Skeletal muscle satellite cell (primary cell): Measurements from ENCODE around the gene WDR64.

Experiments
- H3K27me3 ChIP-seq: 2 replicates; pipeline ENCODE4 v1.7.0; 2013; ENCODE audit warnings: low read length; ENCODE audit not compliant: control insufficient read depth, insufficient read depth
- H3K36me3 ChIP-seq: 2 replicates; pipeline ENCODE4 v1.7.0; 2013; ENCODE audit warnings: mild to moderate bottlenecking, control low read depth, low read length; ENCODE audit not compliant: insufficient read depth
- H3K4me1 ChIP-seq: 2 replicates; pipeline ENCODE4 v1.7.0; 2013; ENCODE audit warnings: low read length; ENCODE audit not compliant: control insufficient read depth, insufficient read depth
- H3K4me2 ChIP-seq: 2 replicates; pipeline ENCODE4 v1.7.0; 2013; ENCODE audit warnings: mild to moderate bottlenecking, low read length
- H3K4me3 ChIP-seq: 2 replicates; pipeline ENCODE4 v1.7.0; 2013; ENCODE audit warnings: low read length
- H3K9ac ChIP-seq: 2 replicates; pipeline ENCODE4 v1.7.0; 2013; ENCODE audit warnings: mild to moderate bottlenecking, low read depth, low read length, moderate library complexity
- H3K9me3 ChIP-seq: replicated peaks from 2 replicates; pipeline ENCODE4 v1.7.0; 2013; ENCODE audit warnings: mild to moderate bottlenecking, control low read depth, low read length

The WDR64 gene

DNA sequence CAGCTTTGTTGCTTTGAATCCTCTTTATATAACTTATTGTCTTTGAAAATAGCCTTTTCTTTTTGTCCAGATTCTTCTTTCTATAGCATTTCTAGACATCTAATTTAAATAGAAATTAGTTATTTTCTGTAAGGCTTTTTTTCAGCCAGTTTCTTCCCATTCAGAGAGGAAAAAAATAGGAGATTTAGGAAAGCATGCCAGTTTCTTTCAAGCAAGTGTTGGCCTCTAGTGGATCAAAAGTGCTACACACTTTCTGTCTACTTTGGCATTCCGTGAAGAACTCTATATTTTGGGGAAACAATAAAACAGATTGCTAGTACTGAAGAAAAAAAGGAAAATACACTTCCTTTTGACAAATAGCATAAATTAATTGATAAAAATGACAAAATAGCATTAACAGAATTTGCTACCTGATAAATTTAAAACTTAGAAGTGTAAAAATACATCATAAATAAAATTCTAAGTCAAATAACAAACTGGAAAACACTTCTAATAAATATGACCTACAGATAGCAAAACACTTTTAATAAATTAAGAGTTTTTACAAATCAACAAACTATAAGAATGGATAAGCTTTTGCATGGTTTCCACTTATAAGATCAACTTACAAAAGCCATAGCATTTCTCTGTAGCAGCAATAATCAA, 182.8 kb downstream of the WDR64 start:
- H3K4me1 ChIP-seq: peaks cover 21% of the 10 kb centered on the region
- H3K36me3 ChIP-seq: no peaks in the 10 kb centered on the region
- no peaks in the 10 kb centered on the region for H3K9me3 ChIP-seq
- no peak overlapping the region for H3K4me2 ChIP-seq
- no peaks in the 10 kb centered on the region for H3K27me3 ChIP-seq
- H3K4me3 ChIP-seq: no peak overlapping the region
- H3K9ac ChIP-seq: no peak overlapping the region

GRCh38 chr1:241836941-241837340, 184.9 kb downstream of the WDR64 start:
- no peaks in the 10 kb centered on the region for H3K9me3 ChIP-seq
- peaks cover 24% of the 10 kb centered on the region for H3K4me1 ChIP-seq
- no peak overlapping the region for H3K4me3 ChIP-seq
- no peak overlapping the region for H3K9ac ChIP-seq
- no peak overlapping the region for H3K4me2 ChIP-seq
- no peaks in the 10 kb centered on the region for H3K27me3 ChIP-seq
- no peaks in the 10 kb centered on the region for H3K36me3 ChIP-seq

DNA sequence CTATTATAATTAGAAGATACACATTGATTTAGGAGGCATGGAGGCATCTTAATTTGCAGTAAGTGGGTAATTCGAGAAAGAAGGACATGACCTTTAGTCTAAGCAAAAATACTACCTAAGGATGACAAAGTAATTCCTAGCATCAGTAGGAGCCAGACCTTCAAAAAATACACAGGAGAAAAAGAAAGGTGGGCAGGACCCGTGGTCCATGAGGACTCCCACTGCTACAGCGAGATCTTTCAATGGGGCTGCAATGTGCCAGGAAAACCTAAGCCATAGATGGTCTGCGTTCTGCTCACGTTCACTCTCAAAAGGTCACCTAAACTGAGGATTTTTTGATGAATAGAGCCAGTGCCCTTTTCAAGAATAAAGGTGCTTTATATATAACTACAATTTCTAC, 185.3 kb downstream of the WDR64 start:
- Histone ChIP-seq H3K9ac (no peak overlapping the region), H3K4me2 (no peak overlapping the region), H3K4me1 (peaks cover 29% of the 10 kb centered on the region), H3K36me3 (no peaks in the 10 kb centered on the region), H3K9me3 (no peaks in the 10 kb centered on the region), H3K4me3 (no peak overlapping the region), H3K27me3 (no peaks in the 10 kb centered on the region)

- H3K4me1 ChIP-seq: peaks cover 34% of the 10 kb centered on the region
- no peaks in the 10 kb centered on the region for H3K9me3 ChIP-seq
- H3K27me3 ChIP-seq: no peaks in the 10 kb centered on the region
- no peaks in the 10 kb centered on the region for H3K36me3 ChIP-seq
- H3K4me3 ChIP-seq: peak overlapping the region; percentile 56
- peak overlapping the region; percentile 64 for H3K4me2 ChIP-seq
- H3K9ac ChIP-seq: peak overlapping the region; percentile 57
Measured at GRCh38 chr1:241837901-241838300, 185.8 kb downstream of the WDR64 start.

- Histone ChIP-seq H3K4me1 (peaks cover 40% of the 10 kb centered on the region), H3K4me3 (no peak overlapping the region)
Measured at GRCh38 chr1:241838897-241839296, 186.8 kb downstream of the WDR64 start.

DNA sequence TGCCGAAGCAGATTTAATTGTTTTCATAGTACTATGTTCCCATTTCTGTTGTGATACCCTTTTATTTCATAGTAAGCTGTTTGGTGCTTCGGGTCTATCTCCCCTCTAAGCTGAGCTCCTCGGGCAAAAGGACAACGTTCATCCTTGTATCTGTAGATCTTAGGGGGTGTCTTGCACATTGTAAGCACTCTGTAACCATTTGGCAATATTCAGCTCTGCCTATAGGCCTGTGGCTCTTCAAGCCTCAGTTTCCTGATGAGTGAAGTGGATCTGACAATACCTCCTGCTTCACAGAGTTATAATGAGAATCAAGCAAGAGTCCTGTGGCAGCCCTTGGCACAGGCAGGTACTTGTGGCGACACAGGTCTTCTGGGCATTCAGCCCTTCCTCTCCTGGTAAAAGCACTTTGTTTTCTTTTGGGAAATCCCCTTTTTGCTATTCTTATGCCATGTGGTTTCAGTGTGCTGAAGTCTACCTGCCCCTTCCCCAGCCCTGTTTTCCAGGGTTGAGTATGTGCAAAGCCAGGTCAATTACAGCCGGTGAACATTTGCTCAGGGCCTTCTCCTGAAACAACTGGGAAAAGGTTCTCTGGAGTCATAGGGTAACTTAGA, 187.4 kb downstream of the WDR64 start:
- Histone ChIP-seq H3K9me3 (no peaks in the 10 kb centered on the region), H3K4me3 (no peak overlapping the region), H3K9ac (no peak overlapping the region), H3K36me3 (no peaks in the 10 kb centered on the region), H3K4me1 (peaks cover 40% of the 10 kb centered on the region), H3K27me3 (no peaks in the 10 kb centered on the region), H3K4me2 (no peak overlapping the region)

More at GRCh38 chr1:241838897-241839296, 186.8 kb downstream of the WDR64 start:
- H3K27me3 ChIP-seq: no peaks in the 10 kb centered on the region
- H3K36me3 ChIP-seq: no peaks in the 10 kb centered on the region
- H3K9me3 ChIP-seq: no peaks in the 10 kb centered on the region
- H3K4me2 ChIP-seq: peak overlapping the region; percentile 64
- H3K9ac ChIP-seq: no peak overlapping the region

- Histone ChIP-seq H3K4me2 (no peak overlapping the region), H3K4me1 (peaks cover 40% of the 10 kb centered on the region), H3K27me3 (no peaks in the 10 kb centered on the region), H3K4me3 (no peak overlapping the region), H3K36me3 (no peaks in the 10 kb centered on the region), H3K9me3 (no peaks in the 10 kb centered on the region), H3K9ac (no peak overlapping the region)
Measured at GRCh38 chr1:241840164-241840563, 188.1 kb downstream of the WDR64 start.

GRCh38 chr1:241841691-241842090, 189.6 kb downstream of the WDR64 start:
- Histone ChIP-seq H3K36me3 (no peaks in the 10 kb centered on the region), H3K27me3 (no peaks in the 10 kb centered on the region), H3K4me3 (no peak overlapping the region), H3K9me3 (no peaks in the 10 kb centered on the region), H3K9ac (no peak overlapping the region), H3K4me2 (no peak overlapping the region), H3K4me1 (peaks cover 40% of the 10 kb centered on the region)

DNA sequence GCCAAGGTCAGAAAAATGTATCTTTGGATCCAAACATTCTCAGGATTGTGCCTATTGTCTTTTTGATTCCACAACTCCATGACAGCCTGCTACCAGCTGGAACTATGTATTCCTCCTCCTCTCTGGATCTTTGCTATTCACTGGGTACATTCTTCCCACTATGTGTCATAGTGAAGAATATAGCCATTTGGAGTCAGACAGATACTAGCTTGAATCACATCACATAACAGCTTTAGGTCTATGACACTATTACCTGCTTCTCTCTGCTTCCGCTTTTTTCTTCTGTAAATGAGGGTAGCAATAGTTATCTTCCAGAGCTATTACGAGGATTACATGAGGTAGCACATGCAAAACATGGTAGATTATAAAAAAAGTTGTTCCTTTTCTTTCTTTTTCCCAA, 190.5 kb downstream of the WDR64 start:
- Histone ChIP-seq H3K4me3 (no peak overlapping the region), H3K9ac (no peak overlapping the region), H3K27me3 (no peaks in the 10 kb centered on the region), H3K36me3 (no peaks in the 10 kb centered on the region), H3K4me1 (peaks cover 41% of the 10 kb centered on the region), H3K4me2 (peak overlapping the region; percentile 24), H3K9me3 (no peaks in the 10 kb centered on the region)

DNA sequence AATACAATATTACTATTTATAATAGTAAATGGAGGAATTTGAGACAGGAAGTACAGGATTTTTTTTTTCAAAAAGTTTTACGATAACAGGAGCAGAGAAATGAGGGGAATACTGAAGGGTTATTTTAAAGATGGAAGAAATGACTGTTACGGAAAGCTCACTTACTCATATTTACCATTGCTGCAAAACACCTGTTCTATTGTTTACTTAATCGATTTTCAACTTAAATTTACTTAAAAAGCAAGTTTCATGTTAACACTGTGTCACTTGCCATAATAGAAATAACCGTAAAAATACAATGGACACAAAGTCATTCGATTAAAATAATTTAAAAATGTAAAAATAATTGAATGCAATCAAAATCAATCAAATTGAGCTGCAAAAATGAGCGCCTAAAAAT, 192.5 kb downstream of the WDR64 start:
- H3K27me3 ChIP-seq: no peaks in the 10 kb centered on the region
- H3K9ac ChIP-seq: no peak overlapping the region
- H3K4me2 ChIP-seq: no peak overlapping the region
- peaks cover 32% of the 10 kb centered on the region for H3K4me1 ChIP-seq
- H3K9me3 ChIP-seq: no peaks in the 10 kb centered on the region
- H3K36me3 ChIP-seq: no peaks in the 10 kb centered on the region
- H3K4me3 ChIP-seq: no peak overlapping the region

GRCh38 chr1:241846375-241846774, 194.3 kb downstream of the WDR64 start:
- Histone ChIP-seq H3K36me3 (no peaks in the 10 kb centered on the region), H3K4me3 (no peak overlapping the region), H3K4me2 (no peak overlapping the region), H3K9me3 (no peaks in the 10 kb centered on the region), H3K9ac (no peak overlapping the region), H3K4me1 (peaks cover 33% of the 10 kb centered on the region), H3K27me3 (no peaks in the 10 kb centered on the region)
